ENCODE results near the gene TSPO2.

The TSPO2 gene

GRCh38 chr6:41075651-41076626, 33.7 kb downstream of the TSPO2 start:
- DNase-seq (ENCODE audit: low read depth): no peak

- no peak for DNase-seq (ENCODE audit: low read depth)
Measured at GRCh38 chr6:41077536-41077935, 35.3 kb downstream of the TSPO2 start.

- DNase-seq (ENCODE audit: low read depth): no peak
Measured at GRCh38 chr6:41078101-41078500, 35.8 kb downstream of the TSPO2 start.

- no peak for DNase-seq (ENCODE audit: low read depth)
Measured at GRCh38 chr6:41079080-41079479, 36.8 kb downstream of the TSPO2 start.

- no peak for DNase-seq (ENCODE audit: low read depth)
Measured at GRCh38 chr6:41080621-41081020, 38.4 kb downstream of the TSPO2 start.

- no peak for DNase-seq (ENCODE audit: low read depth)
Measured at GRCh38 chr6:41083072-41083471, 40.8 kb downstream of the TSPO2 start.

- no peak for DNase-seq (ENCODE audit: low read depth)
Measured at GRCh38 chr6:41085182-41085581, 42.9 kb downstream of the TSPO2 start.

GRCh38 chr6:41088451-41088850, 46.2 kb downstream of the TSPO2 start:
- DNase-seq (ENCODE audit: low read depth): no peak

GRCh38 chr6:41090841-41091761, 48.8 kb downstream of the TSPO2 start:
- DNase-seq (ENCODE audit: low read depth): no peak

GRCh38 chr6:41092421-41093140, 50.3 kb downstream of the TSPO2 start:
- DNase-seq (ENCODE audit: low read depth): no peak

- DNase-seq (ENCODE audit: low read depth): no peak
Measured at GRCh38 chr6:41093729-41094128, 51.5 kb downstream of the TSPO2 start.
